K562 (cell line): ENCODE results near the gene WWTR1. TPM values are rescaled to one million over a fixed set of nuclear protein-coding genes. Genes with fewer than 3 reads are reported as not detected.

Experiments
- ATAC-seq: fragments of 200-7000 bp; cut with Tn5 transposase; 3 replicates; pipeline ENCODE4 v1.9.1; 2020; ENCODE audit warnings: moderate library complexity
- BruUV-seq: library from RNA; stranded (reverse); fragments of 400-500 nt; replicated peaks from 2 replicates; lab custom pipeline; 2021; lab: Mats Ljungman, UMichigan
- CTCF ChIA-PET: fragments of 300-600 bp; formaldehyde crosslinking; extraction: SDS; loops from one replicate; lab custom pipeline; 2021; ENCODE audit warnings: low intra/inter-chr PET ratio; lab: Yijun Ruan, JAX
- POLR2A ChIA-PET: fragments of 300-600, 350-650 bp; sonication (Branson Sonifier 250); formaldehyde crosslinking; extraction: SDS; loops from one replicate; lab custom pipeline; 2021; ENCODE audit warnings: antibody characterized with exemption, inconsistent platforms; lab: Yijun Ruan, JAX
- DNase-seq, 4 experiments: peaks; one replicate each; pipeline versions ENCODE4 v3.0.0 to v3.0.0-alpha.2; 2011 to 2018; ENCODE audit warnings: low spot score in 3 of 4, mixed read lengths in 3 of 4; ENCODE audit errors: extremely low read depth in 1 of 4
- FAIRE-seq: peaks from 2 replicates; lab custom pipeline; 2011; peaks lifted over from hg19 to GRCh38; lab: Jason Lieb, UNC
- H2AFZ ChIP-seq: 2 replicates; pipeline ENCODE4 v1.6.0; 2011; ENCODE audit warnings: low read depth, low read length, control low read depth, inconsistent platforms
- H3K27ac ChIP-seq: fragments of 200-600 bp; 3 replicates; pipeline ENCODE4 v1.8.0; 2011; ENCODE audit warnings: low read depth, mild to moderate bottlenecking, control low read depth, inconsistent platforms, low read length, moderate library complexity, mixed read lengths; ENCODE audit errors: extremely low read depth
- H3K27me3 ChIP-seq, 2 experiments: fragments of 300-600 bp in 1 of 2; 2 replicates in 1 of 2; 3 replicates in 1 of 2; pipeline versions ENCODE4 v1.6.0 to v1.8.0; 2011; ENCODE audit warnings: inconsistent platforms in 2 of 2, low read length in 2 of 2, mild to moderate bottlenecking in 1 of 2, mixed read lengths in 1 of 2, moderate library complexity in 1 of 2; ENCODE audit not compliant: control insufficient read depth in 2 of 2, insufficient read depth in 2 of 2
- H3K36me3 ChIP-seq: fragments of 300-600 bp; 3 replicates; pipeline ENCODE4 v1.8.0; 2011; ENCODE audit warnings: mild to moderate bottlenecking, low read length, inconsistent platforms; ENCODE audit not compliant: control insufficient read depth, insufficient read depth
- H3K4me1 ChIP-seq, 2 experiments: fragments of 200-600 bp in 1 of 2; replicated peaks in 1 of 2; 2 replicates in 1 of 2; 3 replicates in 1 of 2; pipeline versions ENCODE4 v1.5.1 to v1.8.0; 2011; ENCODE audit warnings: inconsistent platforms in 2 of 2, low read length in 2 of 2, mild to moderate bottlenecking in 1 of 2, mixed read lengths in 1 of 2, moderate library complexity in 1 of 2; ENCODE audit not compliant: control insufficient read depth in 2 of 2, insufficient read depth in 2 of 2
- H3K4me2 ChIP-seq: 2 replicates; pipeline ENCODE4 v1.6.1; 2011; ENCODE audit warnings: low read length, control low read depth, inconsistent platforms, mixed read lengths; ENCODE audit not compliant: insufficient read depth
- H3K4me3 ChIP-seq: fragments of 200-600 bp; sonication (generic), shearing (Covaris generic); 2 replicates; pipeline ENCODE4 v1.5.1; 2016; ENCODE audit warnings: control low read depth, inconsistent platforms
- H3K79me2 ChIP-seq: fragments of 200-600 bp; 3 replicates; pipeline ENCODE4 v1.8.0; 2011; ENCODE audit warnings: low read length, inconsistent platforms; ENCODE audit not compliant: control insufficient read depth, insufficient read depth
- H3K9ac ChIP-seq, 2 experiments: 2 replicates each; pipeline versions ENCODE4 v1.6.0 to v1.6.1; 2011; ENCODE audit warnings: low read depth in 2 of 2, low read length in 2 of 2, control low read depth in 1 of 2, inconsistent platforms in 1 of 2, mild to moderate bottlenecking in 1 of 2, mixed read lengths in 1 of 2; ENCODE audit not compliant: insufficient read depth in 1 of 2
- H3K9me1 ChIP-seq: one replicate; pipeline ENCODE4 v1.6.0; 2011; ENCODE audit warnings: inconsistent platforms, mild to moderate bottlenecking, low read length, moderate library complexity; ENCODE audit not compliant: control insufficient read depth, insufficient read depth
- H3K9me3 ChIP-seq: replicated peaks from 2 replicates; pipeline ENCODE4 v1.5.1; 2011; ENCODE audit warnings: low read depth, low read length, inconsistent platforms; ENCODE audit not compliant: control insufficient read depth, insufficient read depth
- H4K20me1 ChIP-seq: replicated peaks from 2 replicates; pipeline ENCODE4 v1.6.1; 2011; ENCODE audit warnings: low read length, inconsistent platforms, mixed read lengths; ENCODE audit not compliant: control insufficient read depth, insufficient read depth
- CTCF ChIP-seq, 3 experiments: IDR thresholded peaks in 2 of 3; conservative IDR thresholded peaks in 1 of 3; 2 replicates each; pipeline ENCODE4 v1.5.1; 2011 to 2012; ENCODE audit warnings: low read length in 3 of 3, mild to moderate bottlenecking in 3 of 3, control low read depth in 2 of 3, improper control_type of control experiment in 1 of 3, inconsistent platforms in 1 of 3, low read depth in 1 of 3, mixed read lengths in 1 of 3, moderate library complexity in 1 of 3; ENCODE audit not compliant: insufficient read depth in 2 of 3
- KDM1A ChIP-seq, 2 experiments: fragments of 450-650 bp; IDR thresholded peaks; 2 replicates each; pipeline ENCODE4 v1.6.1; 2016; ENCODE audit warnings: mild to moderate bottlenecking in 2 of 2
- RAD21 ChIP-seq, 2 experiments: fragments of 250-450 bp in 1 of 2; fragments of 450-650 bp in 1 of 2; sonication (Bioruptor Pico) in 1 of 2; formaldehyde crosslinking in 1 of 2; IDR thresholded peaks in 1 of 2; conservative IDR thresholded peaks in 1 of 2; 2 replicates each; pipeline versions ENCODE4 v1.4.0 to v1.8.0; 2020 to 2022; ENCODE audit warnings: mild to moderate bottlenecking in 2 of 2, moderate library complexity in 1 of 2
- ZNF77 ChIP-seq: fragments of 250-450 bp; sonication (Bioruptor Pico); IDR thresholded peaks from 2 replicates; pipeline ENCODE4 v1.5.0; 2020
- ZNF780A ChIP-seq: fragments of 250-450 bp; sonication (Bioruptor Pico); IDR thresholded peaks from 2 replicates; pipeline ENCODE4 v1.5.0; 2021; ENCODE audit warnings: mild to moderate bottlenecking
- WGBS: fragments of 100-300 bp; shearing (Covaris generic); methylation state at CpG from one replicate; pipeline ENCODE4 v1.1.6; 2016; ENCODE audit warnings: low coverage, mixed read lengths; ENCODE audit not compliant: insufficient coverage; ENCODE audit errors: missing lambda C conversion rate; 5-methylcytosine and 5-hydroxymethylcytosine counted together
- in situ Hi-C: fragments of 300-500 bp; cut with MboI; formaldehyde crosslinking; loops from 4 replicates; pipeline ENCODE4 v1.15.0; 2018; ENCODE audit warnings: inconsistent platforms, mixed read lengths
- intact Hi-C: fragments of 100-400 bp; cut with micrococcal nuclease; formaldehyde crosslinking; loops from 2 replicates; pipeline ENCODE4 v1.14.2; 2022
- polyA plus RNA-seq, 8 experiments: library from polyadenylated mRNA; depleted of rRNA in 4 of 8; stranded (reverse) in 5 of 8; unstranded in 3 of 8; fragments of >200 nt; fragmentation: Nextera tagmentation in 2 of 8; fragmentation: Illumina TruSeq in 1 of 8; extraction: Ambion mirVana in 2 of 8; extraction: Trizol in 1 of 8; gene quantifications; 2 replicates each; pipeline versions ENCODE4 v1.2.1 to v1.2.3, GENCODE V29; 2011 to 2014; ENCODE audit warnings: inconsistent platforms in 1 of 8, missing spikeins in 1 of 8
- total RNA-seq, 7 experiments: library from RNA; depleted of rRNA in 6 of 7; stranded (reverse); fragments of >200 nt in 6 of 7; fragmentation: Illumina TruSeq in 2 of 7; extraction: Trizol in 2 of 7; gene quantifications; 2 replicates each; pipeline versions ENCODE4 v1.2.1 to v1.2.3, GENCODE V29; 2011 to 2021; ENCODE audit warnings: low replicate concordance in 1 of 7

The WWTR1 gene
- total and polyA plus RNA-seq, 9 of the 15 experiments (the other 6 are each of a cell fraction or from before 2014, with no cell fraction given): 0.04 to 1.5 (median 0.60) TPM

- POLR2A ChIA-PET: interaction anchor here (0.7 kb wide), 1 partner anchor 47 kb away, joined by 3 read pairs; no protein-coding TSS in a partner anchor
- intact Hi-C loops: no loop called here
These were observed 130.1 kb downstream of the WWTR1 start for GRCh38 chr3:149527531-149528339.

More at GRCh38 chr3:149527531-149528339, 130.1 kb downstream of the WWTR1 start:
- Histone ChIP-seq H3K4me2 (no peak overlapping the region), H2AFZ (no peak overlapping the region), H3K4me1 (no peaks in the 10 kb centered on the region), H3K4me3 (no peak overlapping the region), H3K27ac (no peak overlapping the region), H3K79me2 (no peaks in the 10 kb centered on the region), H3K9me3 (no peaks in the 10 kb centered on the region), H3K27me3 (peaks cover 4 to 12% of the 10 kb centered on the region in 2 experiments; a peak in 2 of 5 replicates), H4K20me1 (no peaks in the 10 kb centered on the region), H3K36me3 (no peaks in the 10 kb centered on the region), H3K9ac (no peak overlapping the region), H3K9me1 (no peaks in the 10 kb centered on the region)
- FAIRE-seq (no peak), DNase-seq (no peak), ATAC-seq (no peak)
- WGBS: 2% methylated on average over 5 of the region's 5 CpGs
- CTCF ChIA-PET: no interaction called here
- peak in 1 of 2 experiments; percentile 20; a peak in 1 of 4 replicates for TF ChIP-seq RAD21 (CRISPR knock-in tag; conservative IDR thresholded peaks at IDR 0.05 in 1 of 2, IDR thresholded peaks at IDR 0.05 in 1 of 2)
- no peak for TF ChIP-seq KDM1A (IDR thresholded peaks at IDR 0.05)
- TF ChIP-seq CTCF (IDR thresholded peaks at IDR 0.05 in 2 of 3, conservative IDR thresholded peaks at IDR 0.05 in 1 of 3; ENCODE audit: insufficient read depth in 2 of 3, low read depth in 1 of 3, low read length in 3 of 3): peak in 1 of 3 experiments; percentile 10; a peak in 1 of 6 replicates
- TF ChIP-seq ZNF780A (CRISPR knock-in tag): no peak
- TF ChIP-seq ZNF77: no peak
- in situ Hi-C loops: no loop called here
- BruUV-seq: no TSS peak
